ENCODE data around the gene KRTAP10-7. TPM values are rescaled to one million over a fixed set of nuclear protein-coding genes. Genes with fewer than 3 reads are reported as not detected.
"Not testable (repeated sequence)": the region's sequence is repeated elsewhere in the genome, so short reads cannot be mapped to it uniquely, and the experiment has no call there.

Gene KRTAP10-7
- total RNA-seq, 2 experiments from 2014 or later: not detected

DNA sequence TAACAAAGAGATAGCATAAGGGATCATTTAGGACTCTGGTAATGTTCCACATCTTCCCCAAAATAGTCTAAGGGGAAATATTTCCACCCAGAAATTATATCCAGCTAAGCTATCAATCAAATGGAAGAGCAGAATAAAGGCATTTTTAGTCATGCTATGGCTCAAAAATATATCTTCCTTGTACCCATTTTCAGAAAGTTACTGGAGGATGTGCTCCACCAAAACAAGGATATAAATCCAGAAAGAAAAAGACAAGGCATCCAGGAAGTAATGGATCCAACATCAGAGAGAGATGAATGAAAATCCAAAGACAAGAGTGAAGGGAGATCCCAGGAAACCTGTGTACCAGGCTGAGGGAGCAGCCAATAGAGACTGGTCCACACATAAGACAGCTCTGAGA is 8.8 kb downstream of the KRTAP10-7 start:
- no peak overlapping the region for H3K4me3 Mint-ChIP-seq
- H3K27ac Mint-ChIP-seq: no peak overlapping the region
- peaks cover 1% of the 10 kb centered on the region for H3K36me3 Mint-ChIP-seq
- H3K27me3 Mint-ChIP-seq: no peaks in the 10 kb centered on the region
- DNase-seq: no peak
- H3K9me3 Mint-ChIP-seq: peaks cover 21% of the 10 kb centered on the region
- H3K4me1 Mint-ChIP-seq: no peaks in the 10 kb centered on the region

DNA sequence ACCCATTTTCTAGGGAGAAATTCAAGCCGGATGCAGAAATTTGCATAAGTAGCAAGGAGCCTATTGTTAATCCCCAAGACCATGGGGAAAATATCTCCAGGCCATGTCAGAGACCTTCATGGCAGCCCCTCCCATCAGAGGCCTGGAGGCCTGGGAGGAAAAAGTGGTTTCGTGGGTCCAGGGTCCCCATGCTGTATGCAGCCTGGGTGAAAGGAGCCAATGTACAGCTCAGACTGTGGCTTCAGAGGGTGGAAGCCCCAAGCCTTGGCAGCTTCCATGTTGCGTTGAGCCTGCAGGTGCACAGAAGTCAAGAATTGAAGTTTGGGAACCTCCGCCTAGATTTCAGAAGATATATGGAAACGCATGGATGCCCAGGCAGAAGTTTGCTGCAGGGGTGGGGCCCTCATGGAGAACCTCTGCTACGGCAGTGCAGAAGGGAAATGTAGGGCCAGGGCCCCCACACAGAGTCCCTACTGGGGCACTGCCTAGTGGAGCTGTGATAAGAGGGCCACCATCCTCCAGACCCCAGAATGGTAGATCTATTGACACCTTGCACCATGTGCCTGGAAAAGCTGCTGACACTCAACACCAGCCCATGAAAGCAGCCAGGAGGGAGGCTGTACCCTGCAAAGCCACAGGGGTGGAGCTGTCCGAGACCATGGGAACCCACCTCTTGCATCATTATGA is 9.9 kb downstream of the KRTAP10-7 start:
- peaks cover 21% of the 10 kb centered on the region for H3K9me3 Mint-ChIP-seq
- H3K27me3 Mint-ChIP-seq, H3K27ac Mint-ChIP-seq, H3K4me3 Mint-ChIP-seq, DNase-seq, H3K36me3 Mint-ChIP-seq, H3K4me1 Mint-ChIP-seq: not testable (repeated sequence)

DNA sequence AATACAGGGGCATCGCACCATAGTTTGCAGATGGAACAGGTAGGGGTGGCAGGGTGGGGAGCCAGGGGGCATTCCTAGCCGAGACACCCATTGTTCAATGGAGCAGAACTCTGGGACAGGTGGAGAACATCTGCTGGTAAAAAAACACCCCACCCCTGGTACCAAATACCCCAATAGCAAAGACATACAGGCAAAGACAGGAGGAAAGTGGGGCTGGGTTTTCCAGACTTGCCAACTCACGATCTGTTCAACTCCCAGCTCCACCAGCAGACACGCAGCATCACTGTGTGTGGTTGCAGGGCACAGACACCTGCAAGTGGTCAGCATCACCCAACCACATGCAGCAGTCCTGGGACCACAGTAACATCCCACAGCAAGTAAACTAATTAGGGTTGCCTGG is 11.2 kb downstream of the KRTAP10-7 start:
- no peak overlapping the region for H3K27ac Mint-ChIP-seq
- DNase-seq: no peak
- H3K27me3 Mint-ChIP-seq: no peaks in the 10 kb centered on the region
- H3K4me1 Mint-ChIP-seq: peaks cover 6% of the 10 kb centered on the region
- no peak overlapping the region for H3K4me3 Mint-ChIP-seq
- peaks cover 20% of the 10 kb centered on the region for H3K9me3 Mint-ChIP-seq
- H3K36me3 Mint-ChIP-seq: peaks cover 1% of the 10 kb centered on the region

DNA sequence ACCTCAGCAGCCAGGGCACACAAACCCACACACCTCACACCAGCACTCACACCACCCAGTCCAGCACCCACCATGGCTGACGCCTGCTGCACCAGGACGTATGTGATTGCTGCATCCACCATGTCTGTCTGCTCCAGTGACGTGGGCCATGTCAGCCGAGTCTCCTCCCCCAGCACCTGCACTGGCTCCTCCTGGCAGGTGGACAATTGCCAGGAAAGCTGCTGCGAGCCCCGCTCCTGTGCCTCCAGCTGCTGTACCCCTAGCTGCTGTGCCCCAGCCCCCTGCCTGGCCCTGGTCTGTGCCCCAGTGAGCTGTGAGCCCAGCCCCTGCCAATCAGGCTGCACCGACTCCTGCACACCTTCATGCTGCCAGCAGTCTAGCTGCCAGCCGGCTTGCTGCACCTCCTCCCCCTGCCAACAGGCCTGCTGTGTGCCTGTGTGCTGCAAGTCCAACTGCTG is 11.7 kb downstream of the KRTAP10-7 start, which contains the start of gene KRTAP10-8:
KRTAP10-8 (plus strand) TSS at position 51 of the 458 bp plus-strand sequence; CDS start at position 73, 22 bp downstream.
- Mint-ChIP-seq H3K4me3 (no peak within 1 kb of the TSS), H3K27ac (no peak within 1 kb of the TSS), H3K9me3 (peaks cover 19% of the 10 kb centered on the region), H3K27me3 (no peaks in the 10 kb centered on the region), H3K36me3 (peaks cover 1% of the 10 kb centered on the region), H3K4me1 (peaks cover 10% of the 10 kb centered on the region)
- DNase-seq: no peak

DNA sequence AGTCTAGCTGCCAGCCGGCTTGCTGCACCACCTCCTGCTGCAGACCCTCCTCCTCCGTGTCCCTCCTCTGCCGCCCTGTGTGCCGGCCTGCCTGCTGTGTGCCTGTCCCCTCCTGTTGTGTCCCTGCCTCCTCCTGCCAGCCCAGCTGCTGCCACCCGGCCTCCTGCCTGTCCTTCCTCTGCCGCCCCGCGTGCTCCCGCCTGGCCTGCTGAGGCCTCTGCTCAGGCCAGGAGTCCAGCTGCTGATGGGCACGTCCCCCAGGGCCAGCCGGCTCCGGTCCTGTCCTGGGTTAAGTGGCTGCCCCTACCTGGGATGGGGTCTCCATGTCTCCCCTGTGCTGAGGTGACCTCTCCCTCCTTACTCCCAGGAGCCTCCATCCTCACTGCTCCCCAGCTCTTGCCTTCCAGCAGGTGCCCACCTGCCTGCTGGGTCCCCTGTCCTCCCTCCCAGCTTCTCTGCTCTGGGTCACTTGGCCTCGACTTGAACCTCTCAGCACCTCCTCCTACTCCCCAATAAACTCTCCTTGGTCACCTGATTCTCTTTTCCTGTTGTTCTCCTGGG is 12.4 kb downstream of the KRTAP10-7 start:
- DNase-seq: no peak
- no peak overlapping the region for H3K4me3 Mint-ChIP-seq
- H3K27me3 Mint-ChIP-seq: no peaks in the 10 kb centered on the region
- H3K9me3 Mint-ChIP-seq: peaks cover 19% of the 10 kb centered on the region
- H3K36me3 Mint-ChIP-seq: peaks cover 1% of the 10 kb centered on the region
- no peak overlapping the region for H3K27ac Mint-ChIP-seq
- peaks cover 10% of the 10 kb centered on the region for H3K4me1 Mint-ChIP-seq

DNA sequence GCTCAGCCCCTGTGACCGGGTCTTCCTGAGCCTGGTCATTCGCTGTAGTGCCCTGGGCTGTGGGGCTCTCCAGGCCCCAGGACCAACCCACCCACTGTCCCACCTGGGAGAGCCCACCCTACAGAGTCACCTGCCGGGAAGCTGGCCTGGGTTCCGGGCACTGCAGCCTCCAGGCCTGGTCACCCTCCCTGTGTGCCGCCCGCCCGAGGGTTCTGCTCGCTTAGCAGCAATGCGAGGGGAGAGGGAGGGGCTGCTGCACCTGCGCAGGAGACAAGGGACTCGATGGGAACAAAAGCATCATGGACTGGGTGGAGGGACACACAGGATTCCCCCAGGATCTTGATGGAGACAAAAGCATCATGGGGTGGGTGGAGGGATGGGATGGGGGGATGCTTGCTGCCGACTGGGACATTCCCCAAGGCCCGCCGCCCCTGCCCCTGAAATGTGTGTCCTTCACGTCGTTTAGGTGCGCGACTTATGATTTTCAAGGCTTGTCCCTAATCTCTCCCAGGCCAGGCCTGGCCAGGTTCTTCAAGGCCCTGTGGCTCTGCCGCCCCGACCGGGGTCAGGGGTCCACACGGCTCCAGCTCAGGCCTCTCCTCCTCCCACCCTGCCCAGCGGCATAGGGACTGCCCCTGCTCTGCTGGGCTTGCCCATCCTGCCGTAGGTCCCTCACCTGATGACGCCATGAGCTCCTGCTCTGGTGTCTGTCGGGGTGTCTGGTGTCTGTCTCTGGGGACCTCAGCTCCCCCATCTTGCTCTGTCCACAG is 13.2 kb downstream of the KRTAP10-7 start:
- Mint-ChIP-seq H3K36me3 (peaks cover 4% of the 10 kb centered on the region), H3K9me3 (peaks cover 23% of the 10 kb centered on the region), H3K4me1 (peaks cover 16% of the 10 kb centered on the region), H3K27me3 (no peaks in the 10 kb centered on the region), H3K4me3 (no peak overlapping the region), H3K27ac (no peak overlapping the region)
- no peak for DNase-seq

DNA sequence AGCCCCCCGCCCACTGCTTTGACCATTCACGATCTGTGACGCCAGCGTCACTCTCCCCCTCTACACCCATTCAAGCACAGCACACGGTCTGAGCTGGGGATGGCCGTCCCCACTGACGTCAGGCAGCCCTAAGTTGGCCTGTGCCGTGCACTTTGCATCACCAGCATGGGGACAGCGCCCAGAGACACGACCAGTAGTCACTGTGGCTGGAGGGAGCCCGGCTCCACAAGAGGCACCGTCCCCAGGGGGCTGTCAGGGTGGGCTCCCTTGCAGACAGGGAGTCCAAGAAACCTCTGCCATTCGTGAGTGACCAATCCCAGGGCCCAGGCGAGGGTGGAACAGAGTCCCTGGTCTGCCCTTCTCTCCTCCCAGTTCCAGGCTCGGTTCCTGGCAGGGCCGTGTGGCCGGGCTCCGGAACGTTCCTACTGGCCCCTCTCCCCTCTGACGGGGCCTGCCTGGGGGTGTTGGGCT is 13.8 kb downstream of the KRTAP10-7 start:
- DNase-seq: no peak
- H3K27me3 Mint-ChIP-seq: no peaks in the 10 kb centered on the region
- H3K4me3 Mint-ChIP-seq: no peak overlapping the region
- H3K36me3 Mint-ChIP-seq: peaks cover 9% of the 10 kb centered on the region
- no peak overlapping the region for H3K27ac Mint-ChIP-seq
- H3K4me1 Mint-ChIP-seq: peaks cover 22% of the 10 kb centered on the region
- peaks cover 25% of the 10 kb centered on the region for H3K9me3 Mint-ChIP-seq

DNA sequence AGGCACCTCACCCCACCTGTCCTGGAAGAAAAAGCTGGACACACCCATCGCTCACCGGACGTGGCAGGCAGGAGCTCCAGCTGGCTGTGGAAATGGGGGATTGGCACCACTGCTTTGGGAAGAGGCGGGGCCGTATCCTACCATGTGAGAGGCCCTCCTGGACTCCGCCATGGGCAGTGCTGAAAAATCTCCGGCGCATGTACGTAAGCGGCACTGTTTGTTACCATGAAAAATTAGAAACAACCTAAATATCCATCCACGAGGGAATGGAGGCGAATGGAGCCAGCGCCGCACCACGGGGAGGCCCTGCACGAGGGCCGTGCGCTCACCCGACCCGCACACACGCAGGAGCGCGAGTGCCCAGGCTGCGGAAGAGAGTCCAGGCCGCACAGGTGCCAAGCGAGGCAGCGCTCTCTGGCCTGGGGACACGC is 14.6 kb downstream of the KRTAP10-7 start:
- DNase-seq: no peak
- Mint-ChIP-seq H3K4me3 (no peak overlapping the region), H3K27ac (no peak overlapping the region), H3K9me3 (peaks cover 27% of the 10 kb centered on the region), H3K27me3 (no peaks in the 10 kb centered on the region), H3K36me3 (peaks cover 17% of the 10 kb centered on the region), H3K4me1 (peaks cover 24% of the 10 kb centered on the region)

DNA sequence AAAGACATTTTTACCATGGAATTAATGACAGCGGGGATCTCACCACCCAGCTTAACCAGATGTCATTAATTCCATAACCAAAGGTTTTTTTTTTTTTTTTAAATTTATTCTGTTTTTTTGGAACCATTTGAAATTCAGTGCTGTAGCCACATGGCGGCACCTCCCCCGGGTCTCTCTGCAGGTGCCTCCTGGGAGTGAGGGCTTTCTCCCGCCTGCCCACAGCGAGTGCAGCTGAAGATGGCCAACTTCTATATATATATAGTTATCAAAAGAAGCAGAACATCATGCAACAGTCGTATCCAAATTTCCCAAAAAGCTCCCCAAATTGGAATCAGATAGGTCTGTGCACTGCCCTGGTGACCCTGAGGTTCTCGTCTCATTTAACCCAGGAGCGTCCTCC is 15.1 kb downstream of the KRTAP10-7 start:
- H3K36me3 Mint-ChIP-seq: peaks cover 19% of the 10 kb centered on the region
- H3K27me3 Mint-ChIP-seq: no peaks in the 10 kb centered on the region
- H3K4me1 Mint-ChIP-seq: peaks cover 24% of the 10 kb centered on the region
- H3K27ac Mint-ChIP-seq: no peak overlapping the region
- H3K4me3 Mint-ChIP-seq: no peak overlapping the region
- H3K9me3 Mint-ChIP-seq: peaks cover 29% of the 10 kb centered on the region
- DNase-seq: no peak

DNA sequence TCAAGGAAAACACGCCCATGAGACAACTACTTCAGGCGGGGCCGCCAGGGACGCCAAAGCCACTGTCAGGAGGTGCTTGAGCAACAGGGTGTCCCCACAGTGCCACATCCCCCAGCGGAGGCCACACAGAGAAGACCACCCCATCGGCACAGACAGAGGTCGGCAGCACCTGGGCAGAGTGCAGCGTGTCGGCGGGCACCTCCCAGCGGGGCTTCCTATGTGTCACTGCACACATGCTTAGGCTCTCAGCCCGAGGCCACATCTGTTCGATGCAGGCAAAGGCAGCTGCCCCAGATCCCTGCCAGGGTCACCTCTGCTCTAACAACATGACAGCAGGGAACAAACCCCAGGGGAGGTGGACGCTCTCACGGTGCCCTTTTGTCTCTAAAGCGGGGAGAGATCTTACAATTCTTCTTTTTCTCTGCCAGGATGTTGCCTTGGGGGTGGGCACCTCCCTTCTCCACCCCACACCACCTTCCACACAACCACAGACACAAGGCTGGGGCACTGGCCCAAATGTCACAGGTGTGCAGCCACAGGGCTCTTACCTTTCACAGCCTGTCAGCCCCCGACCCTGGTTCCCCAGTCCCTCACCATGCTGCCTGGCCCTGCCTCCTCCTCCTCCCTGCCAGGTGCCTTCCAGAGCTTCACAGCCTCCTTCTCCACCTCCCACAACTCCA is 15.7 kb downstream of the KRTAP10-7 start:
- H3K27ac Mint-ChIP-seq: no peak overlapping the region
- DNase-seq: no peak
- peaks cover 31% of the 10 kb centered on the region for H3K9me3 Mint-ChIP-seq
- no peak overlapping the region for H3K4me3 Mint-ChIP-seq
- peaks cover 24% of the 10 kb centered on the region for H3K4me1 Mint-ChIP-seq
- H3K36me3 Mint-ChIP-seq: peaks cover 24% of the 10 kb centered on the region
- no peaks in the 10 kb centered on the region for H3K27me3 Mint-ChIP-seq

DNA sequence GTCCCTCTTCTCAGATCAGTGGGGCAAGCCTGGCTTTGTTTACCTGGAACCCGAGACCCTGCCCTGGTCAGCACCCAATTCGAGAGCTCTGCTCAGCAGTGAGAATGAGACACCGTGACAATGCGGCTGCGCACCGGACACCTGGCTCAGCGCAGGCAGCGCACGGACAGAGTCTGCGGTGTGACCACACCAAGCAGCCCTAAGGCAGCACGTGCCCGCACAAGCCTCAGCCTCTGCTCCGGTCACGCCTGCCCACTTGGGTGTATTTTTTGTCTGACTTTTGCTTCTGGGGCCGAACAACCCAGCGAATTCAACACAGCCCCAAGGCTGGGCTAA is 16.2 kb downstream of the KRTAP10-7 start:
- Mint-ChIP-seq H3K36me3 (peaks cover 24% of the 10 kb centered on the region), H3K4me3 (no peak overlapping the region), H3K27ac (no peak overlapping the region), H3K9me3 (peaks cover 26% of the 10 kb centered on the region), H3K4me1 (peaks cover 24% of the 10 kb centered on the region), H3K27me3 (no peaks in the 10 kb centered on the region)
- no peak for DNase-seq

DNA sequence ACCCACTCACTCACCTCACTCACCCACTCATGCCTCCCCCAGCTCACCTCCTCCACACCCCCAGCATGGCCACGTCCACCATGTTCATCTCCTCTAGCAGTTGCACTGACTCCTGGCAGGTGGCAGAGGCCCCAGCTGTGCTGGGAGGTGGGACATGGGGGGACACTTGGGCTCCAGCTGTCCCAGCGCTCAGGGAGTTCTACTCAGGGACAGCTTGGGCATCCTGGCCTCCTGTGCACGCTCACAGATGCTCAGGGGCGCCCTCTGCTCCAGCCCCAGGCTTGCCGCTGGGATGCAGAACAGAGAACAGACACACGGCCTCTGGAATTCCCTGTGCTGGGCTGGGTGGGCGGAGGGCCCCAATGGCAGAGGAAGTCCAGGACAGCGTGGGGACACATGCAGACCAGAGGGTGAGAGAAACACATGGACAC is 16.7 kb downstream of the KRTAP10-7 start:
- H3K4me3 Mint-ChIP-seq: no peak overlapping the region
- H3K9me3 Mint-ChIP-seq: peaks cover 27% of the 10 kb centered on the region
- H3K4me1 Mint-ChIP-seq: peaks cover 24% of the 10 kb centered on the region
- H3K36me3 Mint-ChIP-seq: peaks cover 24% of the 10 kb centered on the region
- DNase-seq: no peak
- no peak overlapping the region for H3K27ac Mint-ChIP-seq
- no peaks in the 10 kb centered on the region for H3K27me3 Mint-ChIP-seq

DNA sequence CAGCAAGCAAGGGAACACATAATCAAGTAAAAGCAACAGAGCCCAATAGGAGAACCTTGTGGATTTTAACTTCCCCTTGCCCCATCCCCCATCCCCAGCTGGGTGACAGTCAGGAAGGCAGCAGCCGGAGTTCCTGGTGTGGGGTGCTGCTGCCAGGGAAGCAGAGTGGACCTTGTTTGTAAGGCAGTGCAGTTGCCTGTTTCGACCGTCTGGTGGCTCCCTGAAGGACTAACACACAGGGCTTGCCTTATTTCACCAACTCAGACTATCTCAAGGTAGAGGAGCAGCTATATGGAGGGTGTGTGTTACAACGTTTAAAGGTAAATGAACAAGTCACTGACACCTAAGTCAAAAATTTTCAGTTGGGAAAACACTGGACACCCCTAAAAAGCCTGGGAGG is 18.1 kb downstream of the KRTAP10-7 start:
- Mint-ChIP-seq H3K9me3 (peaks cover 30% of the 10 kb centered on the region), H3K4me1 (peaks cover 24% of the 10 kb centered on the region), H3K4me3 (peak overlapping the region; percentile 12), H3K36me3 (peaks cover 26% of the 10 kb centered on the region), H3K27me3 (no peaks in the 10 kb centered on the region), H3K27ac (peak overlapping the region; percentile 88)
- DNase-seq: no peak

DNA sequence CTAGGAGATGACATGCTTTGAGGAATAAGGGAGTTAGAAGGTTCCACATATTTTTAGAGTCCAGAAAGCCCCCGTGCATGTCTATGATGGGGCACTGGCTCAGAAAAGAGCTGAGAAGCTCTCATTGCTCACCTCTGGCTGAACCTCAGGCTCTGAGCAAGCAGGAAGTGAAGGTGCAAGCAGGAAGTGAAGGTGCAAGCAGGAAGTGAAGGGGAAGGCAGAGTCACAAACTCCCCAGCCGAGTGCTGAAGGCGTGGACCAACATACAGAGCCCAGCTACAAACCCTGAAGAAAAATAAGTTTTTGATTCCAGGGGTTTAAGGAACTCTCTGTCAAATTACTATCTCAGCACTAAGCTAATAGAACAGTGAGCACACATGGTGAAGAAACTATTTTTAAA is 18.5 kb downstream of the KRTAP10-7 start:
- peak overlapping the region; percentile 88 for H3K27ac Mint-ChIP-seq
- peaks cover 27% of the 10 kb centered on the region for H3K36me3 Mint-ChIP-seq
- peak overlapping the region; percentile 29 for H3K4me3 Mint-ChIP-seq
- no peaks in the 10 kb centered on the region for H3K27me3 Mint-ChIP-seq
- H3K9me3 Mint-ChIP-seq: peaks cover 34% of the 10 kb centered on the region
- H3K4me1 Mint-ChIP-seq: peaks cover 24% of the 10 kb centered on the region
- peak; percentile 36 for DNase-seq

DNA sequence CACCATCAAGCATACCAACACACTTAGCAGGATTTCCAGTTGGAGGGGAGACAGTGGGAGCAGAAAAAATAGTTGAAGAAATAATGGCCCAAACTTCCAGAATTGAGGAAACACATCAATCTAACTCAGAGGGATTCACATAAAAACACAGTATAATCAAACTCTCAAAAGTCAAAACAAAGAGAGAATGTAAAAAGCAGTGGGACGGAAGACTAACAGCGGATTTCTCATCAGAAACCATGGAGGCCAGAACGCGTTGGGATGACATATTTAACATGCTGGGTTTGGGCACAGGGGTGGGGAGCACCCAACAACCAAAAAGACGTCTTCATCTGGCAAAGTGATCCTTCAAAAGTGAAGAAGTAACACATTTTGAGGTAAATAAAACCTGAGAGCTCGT is 19.5 kb downstream of the KRTAP10-7 start:
- Mint-ChIP-seq H3K9me3 (peaks cover 43% of the 10 kb centered on the region), H3K27ac (no peak overlapping the region), H3K4me3 (no peak overlapping the region), H3K4me1 (peaks cover 24% of the 10 kb centered on the region), H3K36me3 (peaks cover 35% of the 10 kb centered on the region), H3K27me3 (no peaks in the 10 kb centered on the region)
- DNase-seq: no peak

Data from activated naive CD8-positive, alpha-beta T cell treated with anti-CD3 and anti-CD28 coated beads for 36 hours (primary cell).